Omental fat pad (tissue), 4 donors: ENCODE measurements around the gene DENND2A. TPM values are rescaled to one million over a fixed set of nuclear protein-coding genes. Genes with fewer than 3 reads are reported as not detected.

Source experiments
- ATAC-seq: fragments of 150-250 bp; one replicate; pipeline ENCODE4 v1.9.1; 2016; ENCODE audit warnings: mild to moderate bottlenecking, moderate library complexity; ENCODE audit not compliant: low FRiP score
- DNase-seq: peaks from one replicate; pipeline ENCODE4 v3.0.0-alpha.2; 2019; ENCODE audit warnings: low spot score
- CTCF ChIP-seq, 3 donors: fragments of 450-650 bp; IDR thresholded peaks; one replicate each; pipeline ENCODE4 v1.5.1; 2016 to 2017; ENCODE audit warnings: antibody characterized with exemption in 3 of 3, mild to moderate bottlenecking in 3 of 3, moderate library complexity in 2 of 3
- total RNA-seq, 4 donors: library from RNA; depleted of rRNA; stranded (reverse); fragments of >200 nt; gene quantifications; one replicate each; pipeline ENCODE4 v1.1.0, GENCODE V29; 2016

Gene DENND2A
- total RNA-seq, 4 donors from 2014 or later = 6.7 to 34.7 (median 15.7) TPM

- no peak for ATAC-seq
Observed at GRCh38 chr7:140552240-140552679, 88.4 kb downstream of the DENND2A start.

GRCh38 chr7:140551355-140552239, 89.0 kb downstream of the DENND2A start:
- TF ChIP-seq CTCF (IDR thresholded peaks at IDR 0.05) = no peak
- ATAC-seq (no peak), DNase-seq (no peak)

More at GRCh38 chr7:140552240-140552679, 88.4 kb downstream of the DENND2A start:
- DNase-seq = no peak
- TF ChIP-seq CTCF (IDR thresholded peaks at IDR 0.05) = no peak

GRCh38 chr7:140546947-140547346, 93.7 kb downstream of the DENND2A start:
- DNase-seq (no peak), ATAC-seq (no peak)
- TF ChIP-seq CTCF (IDR thresholded peaks at IDR 0.05) = no peak

- ATAC-seq (no peak), DNase-seq (no peak)
- no peak for TF ChIP-seq CTCF (IDR thresholded peaks at IDR 0.05)
Observed at GRCh38 chr7:140544388-140544826, 96.2 kb downstream of the DENND2A start.

GRCh38 chr7:140542228-140542603, 98.4 kb downstream of the DENND2A start:
- no peak for TF ChIP-seq CTCF (IDR thresholded peaks at IDR 0.05)
- ATAC-seq = peak; percentile 65
- DNase-seq = no peak

- no peak for TF ChIP-seq CTCF (IDR thresholded peaks at IDR 0.05)
- DNase-seq (no peak), ATAC-seq (peak; percentile 78)
Observed at GRCh38 chr7:140541513-140542227, 98.9 kb downstream of the DENND2A start.
